Activated T-cell treated with anti-CD3 and anti-CD28 coated beads, Interleukin-2, amount 50 U/mL, for 4 hours (primary cell): ENCODE results near the gene PRR23C. TPM values are rescaled to one million over a fixed set of nuclear protein-coding genes. Genes with fewer than 3 reads are reported as not detected.
"Not testable (repeated sequence)": the region's sequence is repeated elsewhere in the genome, so short reads cannot be mapped to it uniquely, and the experiment has no call there.

Experiments used
- ATAC-seq, 2 donors: fragments of 200-7000 bp; cut with Tn5 transposase; one replicate each; pipeline ENCODE4 v1.10.0; 2021
- DNase-seq: peaks from one replicate; pipeline ENCODE4 v3.0.0-alpha.2; 2020
- H3K27me3 Mint-ChIP-seq: one replicate; pipeline ENCODE4 v1.8.0; 2021; ENCODE audit warnings: low read depth, mixed read lengths
- H3K36me3 Mint-ChIP-seq: one replicate; pipeline ENCODE4 v1.8.0; 2022; ENCODE audit warnings: mixed read lengths; ENCODE audit not compliant: insufficient read depth
- H3K4me1 Mint-ChIP-seq: one replicate; pipeline ENCODE4 v1.8.0; 2021; ENCODE audit warnings: low read depth, mixed read lengths
- H3K4me3 Mint-ChIP-seq: one replicate; pipeline ENCODE4 v1.8.0; 2021; ENCODE audit warnings: mild to moderate bottlenecking, moderate library complexity, mixed read lengths
- H3K9me3 Mint-ChIP-seq: one replicate; pipeline ENCODE4 v1.8.0; 2021; ENCODE audit warnings: mixed read lengths
- total RNA-seq, 3 donors: library from RNA; stranded (reverse); gene quantifications; one replicate each; pipeline ENCODE4 v1.2.1, GENCODE V29; 2021

The PRR23C gene
- not detected for total RNA-seq

- DNase-seq (no peak), ATAC-seq (no peak)
- no peaks in the 10 kb centered on the region for H3K36me3 Mint-ChIP-seq
- no peaks in the 10 kb centered on the region for H3K4me1 Mint-ChIP-seq
- peaks cover under 1% of the 10 kb centered on the region for H3K27me3 Mint-ChIP-seq
- no peak within 1 kb of the TSS for H3K4me3 Mint-ChIP-seq
- no peaks in the 10 kb centered on the region for H3K9me3 Mint-ChIP-seq
Measured at GRCh38 chr3:139044366-139045210, at the start of gene PRR23C. Gene PRR23C, minus strand, starts transcription at chr3:139044892. Its CDS starts 272 bp downstream, at chr3:139044620.

- Mint-ChIP-seq H3K9me3 (peaks cover 4% of the 10 kb centered on the region), H3K27me3 (peaks cover 6% of the 10 kb centered on the region), H3K36me3 (no peaks in the 10 kb centered on the region), H3K4me3 (no peak overlapping the region), H3K4me1 (no peaks in the 10 kb centered on the region)
- DNase-seq (no peak), ATAC-seq (no peak)
Measured at GRCh38 chr3:139093840-139094239, 49.1 kb upstream of the PRR23C start.

- DNase-seq (no peak), ATAC-seq (no peak)
- Mint-ChIP-seq H3K9me3 (peaks cover 4% of the 10 kb centered on the region), H3K4me3 (no peak overlapping the region), H3K36me3 (no peaks in the 10 kb centered on the region), H3K4me1 (no peaks in the 10 kb centered on the region), H3K27me3 (peaks cover 10% of the 10 kb centered on the region)
Measured at GRCh38 chr3:139088462-139089324, 44.0 kb upstream of the PRR23C start.

GRCh38 chr3:139087621-139088020, 42.9 kb upstream of the PRR23C start:
- H3K4me3 Mint-ChIP-seq = no peak overlapping the region
- no peaks in the 10 kb centered on the region for H3K4me1 Mint-ChIP-seq
- H3K36me3 Mint-ChIP-seq = no peaks in the 10 kb centered on the region
- peaks cover 9% of the 10 kb centered on the region for H3K27me3 Mint-ChIP-seq
- ATAC-seq (no peak), DNase-seq (no peak)
- peaks cover 6% of the 10 kb centered on the region for H3K9me3 Mint-ChIP-seq

DNA sequence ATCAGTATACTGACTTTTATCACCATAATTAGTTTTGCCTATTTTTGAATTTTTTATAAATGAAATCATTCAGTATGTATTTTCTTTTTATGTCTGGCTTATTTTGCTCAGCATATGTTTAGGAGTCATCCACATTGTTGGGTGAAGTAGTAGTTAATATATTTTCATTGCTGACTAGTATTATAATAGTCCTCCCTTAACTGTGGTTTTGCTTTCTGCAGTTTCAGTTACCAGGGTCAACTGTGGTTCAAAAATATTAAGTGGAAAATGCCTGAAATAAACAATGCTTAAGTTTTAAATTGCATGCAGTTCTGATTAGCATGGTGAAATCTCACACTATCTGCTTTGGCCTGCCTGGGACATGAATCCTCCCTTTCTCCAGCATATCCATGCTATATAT, 39.5 kb upstream of the PRR23C start:
- H3K4me3 Mint-ChIP-seq = no peak overlapping the region
- no peaks in the 10 kb centered on the region for H3K4me1 Mint-ChIP-seq
- no peak for DNase-seq
- peaks cover 4% of the 10 kb centered on the region for H3K9me3 Mint-ChIP-seq
- ATAC-seq = no peak
- peaks cover 5% of the 10 kb centered on the region for H3K27me3 Mint-ChIP-seq
- H3K36me3 Mint-ChIP-seq = no peaks in the 10 kb centered on the region

DNA sequence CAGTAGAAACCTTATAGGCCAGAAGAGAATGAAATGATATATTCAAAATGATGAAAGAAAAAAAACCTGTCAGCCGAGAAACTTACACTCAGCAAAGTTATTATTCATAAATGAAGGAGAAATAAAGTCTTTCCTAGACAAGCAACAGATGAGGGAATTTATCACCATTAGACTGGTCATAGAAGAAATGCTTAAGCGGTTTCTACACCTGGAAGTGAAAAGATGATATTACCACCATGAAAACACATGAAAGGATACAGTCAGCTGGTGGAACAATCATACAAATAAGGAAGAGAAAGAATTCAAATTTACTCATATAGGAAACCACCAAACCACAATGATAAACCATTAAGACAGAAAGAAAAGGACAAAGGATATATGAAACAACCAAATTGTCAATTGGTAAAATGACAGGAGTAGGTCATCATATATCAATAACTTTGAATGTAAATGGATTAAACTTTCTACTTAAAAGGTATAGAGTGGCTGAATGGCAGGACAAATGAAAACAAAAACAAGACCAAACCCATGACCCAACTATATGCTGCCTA, 29.9 kb upstream of the PRR23C start:
- peaks cover 12% of the 10 kb centered on the region for H3K27me3 Mint-ChIP-seq
- ATAC-seq (no peak), DNase-seq (no peak)
- no peak overlapping the region for H3K4me3 Mint-ChIP-seq
- peaks cover 27% of the 10 kb centered on the region for H3K9me3 Mint-ChIP-seq
- H3K36me3 Mint-ChIP-seq = no peaks in the 10 kb centered on the region
- no peaks in the 10 kb centered on the region for H3K4me1 Mint-ChIP-seq

GRCh38 chr3:139062918-139063317, 18.2 kb upstream of the PRR23C start:
- DNase-seq = no peak
- H3K4me1 Mint-ChIP-seq = no peaks in the 10 kb centered on the region
- ATAC-seq = no peak
- H3K36me3 Mint-ChIP-seq = no peaks in the 10 kb centered on the region
- H3K27me3 Mint-ChIP-seq = peaks cover 3% of the 10 kb centered on the region
- H3K4me3 Mint-ChIP-seq = no peak overlapping the region
- H3K9me3 Mint-ChIP-seq = no peaks in the 10 kb centered on the region

- ATAC-seq = no peak
- no peak for DNase-seq
- Mint-ChIP-seq H3K27me3 (no peaks in the 10 kb centered on the region), H3K36me3 (no peaks in the 10 kb centered on the region), H3K9me3 (peaks cover 22% of the 10 kb centered on the region), H3K4me3 (no peak overlapping the region), H3K4me1 (no peaks in the 10 kb centered on the region)
Measured at GRCh38 chr3:139052802-139053600, 8.3 kb upstream of the PRR23C start.

DNA sequence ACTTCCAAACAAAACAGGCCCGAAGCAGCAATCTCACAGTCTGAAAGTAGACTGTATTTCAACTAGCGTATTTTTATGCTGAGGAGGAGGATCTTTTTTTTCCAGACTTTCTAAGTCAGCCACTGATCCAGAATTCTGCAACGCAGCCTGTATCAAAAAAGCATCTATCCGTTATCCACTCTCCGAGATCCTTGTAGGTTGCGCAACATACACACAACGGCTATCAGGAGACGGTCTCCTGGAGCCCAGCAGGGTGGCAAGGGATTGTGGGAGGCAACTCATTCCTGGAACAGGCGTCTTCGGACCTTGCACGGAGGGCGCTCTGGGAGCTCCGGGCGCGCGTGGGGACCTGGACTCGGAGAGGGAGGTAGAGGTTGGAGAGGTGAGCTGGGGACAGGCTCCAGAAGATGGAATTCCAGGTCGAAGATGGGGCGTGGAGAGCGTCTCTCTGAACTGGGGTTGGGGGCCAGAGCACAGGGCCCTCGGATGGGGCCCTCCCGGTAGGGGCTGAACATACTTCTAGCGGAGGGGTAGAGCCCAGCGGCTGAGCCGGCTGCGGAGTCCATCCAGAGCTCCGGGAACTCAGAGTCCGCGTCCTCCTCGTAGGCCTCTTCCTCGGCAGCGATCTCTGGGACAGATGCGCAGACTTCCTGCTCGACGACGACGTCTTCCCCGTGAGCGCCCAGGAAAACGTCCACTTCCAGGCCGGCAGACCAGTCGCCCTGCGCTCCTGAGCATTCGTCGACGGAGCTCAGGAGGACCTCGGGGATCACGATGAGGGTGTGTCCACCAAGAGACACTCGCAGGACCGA, 932 bp downstream of the PRR23C start:
- peaks cover 3% of the 10 kb centered on the region for H3K27me3 Mint-ChIP-seq
- no peak overlapping the region for H3K4me3 Mint-ChIP-seq
- no peaks in the 10 kb centered on the region for H3K4me1 Mint-ChIP-seq
- DNase-seq = no peak
- H3K9me3 Mint-ChIP-seq = no peaks in the 10 kb centered on the region
- H3K36me3 Mint-ChIP-seq = no peaks in the 10 kb centered on the region
- no peak for ATAC-seq

DNA sequence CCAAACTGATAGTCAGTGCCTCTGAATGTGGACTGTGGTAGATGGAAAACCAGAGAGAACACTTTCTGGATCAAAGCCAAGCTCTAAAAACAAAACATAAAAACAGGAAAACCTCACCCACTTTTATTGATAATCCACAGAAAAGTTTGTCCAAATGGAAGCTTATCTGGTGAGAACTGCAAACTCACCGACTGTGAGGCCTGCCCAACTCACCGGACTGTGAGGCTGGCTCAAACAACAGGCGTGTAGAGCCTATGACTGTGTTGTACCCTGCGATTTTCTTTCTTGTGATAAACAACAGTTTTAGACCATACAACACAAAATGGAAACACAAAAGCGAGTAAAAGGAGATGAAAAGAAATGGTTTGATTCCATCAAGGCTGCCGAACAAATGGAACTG, 7.2 kb downstream of the PRR23C start:
- Mint-ChIP-seq H3K4me3 (no peak overlapping the region), H3K36me3 (no peaks in the 10 kb centered on the region), H3K27me3 (peaks cover 8% of the 10 kb centered on the region), H3K4me1 (no peaks in the 10 kb centered on the region), H3K9me3 (no peaks in the 10 kb centered on the region)
- no peak for DNase-seq
- no peak for ATAC-seq

- no peak for ATAC-seq
- Mint-ChIP-seq H3K36me3 (no peaks in the 10 kb centered on the region), H3K4me1 (no peaks in the 10 kb centered on the region), H3K4me3 (no peak overlapping the region), H3K9me3 (peaks cover 12% of the 10 kb centered on the region), H3K27me3 (peaks cover 3% of the 10 kb centered on the region)
- DNase-seq = no peak
Measured at GRCh38 chr3:139032326-139033002, 12.2 kb downstream of the PRR23C start.

DNA sequence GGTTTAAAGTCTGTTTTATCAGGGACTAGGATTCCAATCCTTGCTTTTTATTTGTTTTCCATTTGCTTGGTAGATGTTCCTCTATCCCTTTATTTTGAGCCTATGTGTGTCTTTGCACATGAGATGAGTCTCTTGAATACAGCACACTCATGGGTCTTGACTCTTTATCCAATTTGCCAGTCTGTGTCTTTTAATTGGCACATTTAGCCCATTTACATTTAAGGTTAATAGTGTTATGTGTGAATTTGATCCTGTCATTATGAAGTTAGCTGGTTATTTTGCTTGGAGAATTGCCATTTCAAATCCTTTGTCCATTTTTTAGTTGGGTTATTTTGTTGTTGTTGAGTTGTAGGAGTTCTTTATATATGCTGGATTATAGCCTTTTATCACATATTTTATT, 14.1 kb downstream of the PRR23C start:
- not testable (repeated sequence) for H3K36me3 Mint-ChIP-seq, DNase-seq, H3K4me1 Mint-ChIP-seq, ATAC-seq, H3K4me3 Mint-ChIP-seq, H3K27me3 Mint-ChIP-seq
- H3K9me3 Mint-ChIP-seq = peaks cover 12% of the 10 kb centered on the region

- Mint-ChIP-seq H3K36me3 (no peaks in the 10 kb centered on the region), H3K9me3 (peaks cover 1% of the 10 kb centered on the region), H3K27me3 (peaks cover 1% of the 10 kb centered on the region), H3K4me3 (no peak overlapping the region), H3K4me1 (no peaks in the 10 kb centered on the region)
- no peak for DNase-seq
- no peak for ATAC-seq
Measured at GRCh38 chr3:139024968-139025367, 19.7 kb downstream of the PRR23C start.
